Measurements from ENCODE around the gene IFNL4. TPM values are rescaled to one million over a fixed set of nuclear protein-coding genes. Genes with fewer than 3 reads are reported as not detected.

Gene IFNL4
- total RNA-seq, 1 experiment from 2014 or later: not detected

DNA sequence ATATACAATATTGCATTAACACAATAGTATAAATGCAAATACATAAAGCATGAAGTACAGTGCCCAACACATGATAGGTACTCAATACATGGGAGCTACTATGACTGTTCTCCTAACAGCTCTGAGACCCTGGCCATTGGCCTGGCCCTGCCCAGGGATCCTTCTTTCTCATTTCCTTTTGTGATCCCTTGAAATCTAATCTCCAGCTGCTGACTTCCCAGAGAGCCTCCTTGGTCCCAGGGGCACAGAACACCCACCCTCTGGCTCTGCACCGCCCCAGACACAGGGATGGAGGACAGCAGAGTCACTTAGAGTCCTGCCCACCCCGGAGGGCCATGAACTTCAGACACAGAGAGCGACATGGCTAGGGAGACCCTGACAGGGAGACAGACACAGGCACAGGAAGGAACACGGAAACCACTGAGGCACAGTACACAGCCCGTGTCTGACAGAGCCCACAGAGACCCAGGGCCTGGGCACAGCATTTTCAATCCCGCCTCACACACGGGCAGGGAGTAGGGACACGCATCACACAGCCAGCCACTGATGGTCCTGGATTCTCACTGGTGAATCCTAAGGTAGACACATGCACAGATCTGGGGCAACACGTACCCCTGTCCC, 40.4 kb downstream of the IFNL4 start:
- H3K4me3 ChIP-seq (ENCODE audit: low read depth, low read length): no peak overlapping the region
- no TSS peak for BruUV-seq (replicated peaks)
- no peaks in the 10 kb centered on the region for H3K9me3 Mint-ChIP-seq (ENCODE audit: unreplicated experiment)
- H3K4me1 ChIP-seq: peaks cover 20% of the 10 kb centered on the region
- ChIA-PET POLR2A (no interaction called here), CTCF (no interaction called here)
- intact Hi-C loops (cut with micrococcal nuclease; ENCODE audit: unreplicated experiment): no loop called here
- no peaks in the 10 kb centered on the region for H3K36me3 ChIP-seq (ENCODE audit: control insufficient read depth, insufficient read depth, low read length)
- no peak overlapping the region for H3K27ac Mint-ChIP-seq (ENCODE audit: unreplicated experiment)
- TF ChIP-seq, protein P1, sequence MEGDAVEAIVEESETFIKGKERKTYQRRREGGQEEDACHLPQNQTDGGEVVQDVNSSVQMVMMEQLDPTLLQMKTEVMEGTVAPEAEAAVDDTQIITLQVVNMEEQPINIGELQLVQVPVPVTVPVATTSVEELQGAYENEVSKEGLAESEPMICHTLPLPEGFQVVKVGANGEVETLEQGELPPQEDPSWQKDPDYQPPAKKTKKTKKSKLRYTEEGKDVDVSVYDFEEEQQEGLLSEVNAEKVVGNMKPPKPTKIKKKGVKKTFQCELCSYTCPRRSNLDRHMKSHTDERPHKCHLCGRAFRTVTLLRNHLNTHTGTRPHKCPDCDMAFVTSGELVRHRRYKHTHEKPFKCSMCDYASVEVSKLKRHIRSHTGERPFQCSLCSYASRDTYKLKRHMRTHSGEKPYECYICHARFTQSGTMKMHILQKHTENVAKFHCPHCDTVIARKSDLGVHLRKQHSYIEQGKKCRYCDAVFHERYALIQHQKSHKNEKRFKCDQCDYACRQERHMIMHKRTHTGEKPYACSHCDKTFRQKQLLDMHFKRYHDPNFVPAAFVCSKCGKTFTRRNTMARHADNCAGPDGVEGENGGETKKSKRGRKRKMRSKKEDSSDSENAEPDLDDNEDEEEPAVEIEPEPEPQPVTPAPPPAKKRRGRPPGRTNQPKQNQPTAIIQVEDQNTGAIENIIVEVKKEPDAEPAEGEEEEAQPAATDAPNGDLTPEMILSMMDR (IDR thresholded peaks at IDR 0.05; ENCODE audit: insufficient read depth in 1 of 2, low read depth in 1 of 2, low read length in 1 of 2, severe bottlenecking in 1 of 2, unreplicated experiment in 1 of 2): no peak
- no peak for DNase-seq
- no peaks in the 10 kb centered on the region for H3K27me3 Mint-ChIP-seq (ENCODE audit: insufficient read depth, unreplicated experiment)
- no peak overlapping the region for H3K4me3 Mint-ChIP-seq (ENCODE audit: unreplicated experiment)
- H3K36me3 Mint-ChIP-seq (ENCODE audit: insufficient read depth, unreplicated experiment): no peaks in the 10 kb centered on the region
- no peaks in the 10 kb centered on the region for H3K9me3 ChIP-seq
- H3K27me3 ChIP-seq (replicated peaks; ENCODE audit: control insufficient read depth, insufficient read depth, low read length): no peaks in the 10 kb centered on the region
- H3K4me1 Mint-ChIP-seq (ENCODE audit: low read depth, unreplicated experiment): peaks cover 9% of the 10 kb centered on the region

DNA sequence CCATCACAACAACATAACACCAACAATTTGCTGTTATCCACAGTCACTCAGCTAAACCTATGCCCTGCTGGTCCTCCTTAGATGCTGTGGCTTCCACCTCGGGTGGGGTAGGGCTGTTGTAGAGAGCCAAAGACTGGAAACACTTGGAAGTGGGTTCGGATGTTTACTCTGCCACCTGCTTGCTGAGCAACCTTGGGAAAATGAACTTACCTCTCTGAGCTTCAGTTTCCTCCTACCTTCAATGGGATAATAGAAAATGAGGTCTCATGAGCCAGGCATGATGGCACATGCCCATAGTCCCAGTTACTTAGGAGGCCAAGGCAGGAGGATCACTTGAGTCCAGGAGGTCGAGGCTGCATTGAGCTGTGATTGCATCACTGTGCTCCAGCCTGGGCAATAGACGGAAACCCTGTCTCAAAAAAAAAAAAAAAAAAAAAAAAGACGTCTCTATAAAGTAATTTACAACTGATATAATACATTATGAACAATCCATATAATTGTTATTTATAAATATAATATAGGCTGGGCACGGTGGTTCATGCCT, 41.3 kb downstream of the IFNL4 start:
- Histone ChIP-seq H3K9me3 (no peaks in the 10 kb centered on the region), H3K4me3 (ENCODE audit: low read depth, low read length) (no peak overlapping the region), H3K4me1 (peaks cover 29% of the 10 kb centered on the region), H3K27me3 (replicated peaks; ENCODE audit: control insufficient read depth, insufficient read depth, low read length) (no peaks in the 10 kb centered on the region), H3K36me3 (ENCODE audit: control insufficient read depth, insufficient read depth, low read length) (no peaks in the 10 kb centered on the region)
- H3K4me3 Mint-ChIP-seq (ENCODE audit: unreplicated experiment): no peak overlapping the region
- TF ChIP-seq, protein P1 (IDR thresholded peaks at IDR 0.05; ENCODE audit: insufficient read depth in 1 of 2, low read depth in 1 of 2, low read length in 1 of 2, severe bottlenecking in 1 of 2, unreplicated experiment in 1 of 2): no peak
- no TSS peak for BruUV-seq (replicated peaks)
- no peak for DNase-seq
- no peak overlapping the region for H3K27ac Mint-ChIP-seq (ENCODE audit: unreplicated experiment)
- H3K27me3 Mint-ChIP-seq (ENCODE audit: insufficient read depth, unreplicated experiment): no peaks in the 10 kb centered on the region
- intact Hi-C loops (cut with micrococcal nuclease; ENCODE audit: unreplicated experiment): no loop called here
- H3K4me1 Mint-ChIP-seq (ENCODE audit: low read depth, unreplicated experiment): peaks cover 9% of the 10 kb centered on the region
- CTCF ChIA-PET: interaction anchor here (0.6 kb wide), 1 partner anchor 96 kb away, joined by 3 read pairs; no protein-coding TSS in a partner anchor
- POLR2A ChIA-PET: no interaction called here
- H3K9me3 Mint-ChIP-seq (ENCODE audit: unreplicated experiment): no peaks in the 10 kb centered on the region
- no peaks in the 10 kb centered on the region for H3K36me3 Mint-ChIP-seq (ENCODE audit: insufficient read depth, unreplicated experiment)

DNA sequence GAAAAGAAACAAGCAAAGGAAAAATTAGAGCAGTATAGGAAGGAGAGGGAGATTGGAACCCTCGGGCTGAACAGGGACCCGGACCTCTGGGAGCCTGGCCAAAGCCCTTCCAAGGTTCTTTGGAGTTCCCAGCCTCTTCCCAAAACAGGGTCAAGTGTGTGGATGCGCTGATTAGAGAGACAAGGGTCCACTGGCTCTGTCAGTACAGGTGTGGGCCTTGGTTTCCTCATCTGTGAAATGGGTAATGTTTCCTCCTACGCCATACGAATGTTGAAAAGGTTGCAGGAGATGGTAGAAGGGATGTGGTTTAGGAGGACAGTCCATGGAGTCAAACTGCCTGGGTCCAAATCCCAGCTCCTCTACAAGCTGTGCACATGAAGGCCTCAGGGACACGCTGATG, 42.5 kb downstream of the IFNL4 start:
- no TSS peak for BruUV-seq (replicated peaks)
- DNase-seq: no peak
- TF ChIP-seq, protein P1 (IDR thresholded peaks at IDR 0.05; ENCODE audit: insufficient read depth in 1 of 2, low read depth in 1 of 2, low read length in 1 of 2, severe bottlenecking in 1 of 2, unreplicated experiment in 1 of 2): no peak
- H3K36me3 Mint-ChIP-seq (ENCODE audit: insufficient read depth, unreplicated experiment): no peaks in the 10 kb centered on the region
- H3K9me3 ChIP-seq: no peaks in the 10 kb centered on the region
- no peak overlapping the region for H3K4me3 ChIP-seq (ENCODE audit: low read depth, low read length)
- H3K27ac Mint-ChIP-seq (ENCODE audit: unreplicated experiment): no peak overlapping the region
- H3K36me3 ChIP-seq (ENCODE audit: control insufficient read depth, insufficient read depth, low read length): no peaks in the 10 kb centered on the region
- no peaks in the 10 kb centered on the region for H3K27me3 ChIP-seq (replicated peaks; ENCODE audit: control insufficient read depth, insufficient read depth, low read length)
- no peak overlapping the region for H3K4me3 Mint-ChIP-seq (ENCODE audit: unreplicated experiment)
- no peaks in the 10 kb centered on the region for H3K9me3 Mint-ChIP-seq (ENCODE audit: unreplicated experiment)
- no peaks in the 10 kb centered on the region for H3K27me3 Mint-ChIP-seq (ENCODE audit: insufficient read depth, unreplicated experiment)
- ChIA-PET POLR2A (no interaction called here), CTCF (no interaction called here)
- H3K4me1 Mint-ChIP-seq (ENCODE audit: low read depth, unreplicated experiment): peaks cover 9% of the 10 kb centered on the region
- intact Hi-C loops (cut with micrococcal nuclease; ENCODE audit: unreplicated experiment): no loop called here
- H3K4me1 ChIP-seq: peaks cover 29% of the 10 kb centered on the region
